ENCODE data around the gene CCDC7. TPM values are rescaled to one million over a fixed set of nuclear protein-coding genes. Genes with fewer than 3 reads are reported as not detected.

The CCDC7 gene
- total and polyA plus RNA-seq, 2 experiments from 2014 or later, result 2.2 TPM

GRCh38 chr10:32417911-32418547 lies 27.9 kb upstream of the CCDC7 start:
- H3K27me3 ChIP-seq (replicated peaks; ENCODE audit: insufficient read depth), result no peaks in the 10 kb centered on the region
- 45 to 48% methylated on average over 2 of the region's 2 CpGs for WGBS, 2 experiments (ENCODE audit: low coverage in 1 of 2, low lambda C conversion rate in 2 of 2, missing lambda C conversion rate in 2 of 2)
- peak overlapping the region; percentile 74 for H3K4me2 ChIP-seq (ENCODE audit: unreplicated experiment)
- no peak overlapping the region; the same call in 1 of the 2 replicates for H3K4me3 ChIP-seq
- H2AFZ ChIP-seq, result peak overlapping the region; percentile 59
- peaks cover 21% of the 10 kb centered on the region for H3F3A ChIP-seq (ENCODE audit: insufficient read depth)
- H3K4me1 ChIP-seq (ENCODE audit: insufficient read depth), result peaks cover 22% of the 10 kb centered on the region
- peak overlapping the region; percentile 22; the same call in 1 of the 2 replicates for H3K9ac ChIP-seq
- H4K20me1 ChIP-seq (ENCODE audit: insufficient read depth), result no peaks in the 10 kb centered on the region
- in situ Hi-C loops (cut with MboI), result no loop called here
- no peaks in the 10 kb centered on the region for H3K36me3 ChIP-seq (ENCODE audit: low read depth)
- DNase-seq, result peak; percentile 77
- H3K9me3 ChIP-seq (ENCODE audit: low read depth), result no peaks in the 10 kb centered on the region
- H3K27ac ChIP-seq, result peak overlapping the region; percentile 44
- H3K79me2 ChIP-seq (ENCODE audit: insufficient read depth), result no peaks in the 10 kb centered on the region
- TF ChIP-seq EZH2phosphoT487 (IDR thresholded peaks at IDR 0.05; ENCODE audit: insufficient read depth, low read depth), result no peak
- TF ChIP-seq EZH2 (IDR thresholded peaks at IDR 0.05; ENCODE audit: insufficient read depth, poor library complexity, severe bottlenecking), result no peak
- H3K9me2 ChIP-seq (ENCODE audit: insufficient read depth), result no peaks in the 10 kb centered on the region

GRCh38 chr10:32418572-32418971 lies 27.4 kb upstream of the CCDC7 start:
- 57 to 60% methylated on average over 3 of the region's 3 CpGs for WGBS, 2 experiments (ENCODE audit: low coverage in 1 of 2, low lambda C conversion rate in 2 of 2, missing lambda C conversion rate in 2 of 2)
- no peaks in the 10 kb centered on the region for H3K79me2 ChIP-seq (ENCODE audit: insufficient read depth)
- H3K9ac ChIP-seq, result no peak overlapping the region
- no peaks in the 10 kb centered on the region for H4K20me1 ChIP-seq (ENCODE audit: insufficient read depth)
- peaks cover 18% of the 10 kb centered on the region for H3K4me1 ChIP-seq (ENCODE audit: insufficient read depth)
- no peaks in the 10 kb centered on the region for H3K27me3 ChIP-seq (replicated peaks; ENCODE audit: insufficient read depth)
- no peak overlapping the region for H3K4me2 ChIP-seq (ENCODE audit: unreplicated experiment)
- no peaks in the 10 kb centered on the region for H3K9me2 ChIP-seq (ENCODE audit: insufficient read depth)
- H3K9me3 ChIP-seq (ENCODE audit: low read depth), result no peaks in the 10 kb centered on the region
- no peak overlapping the region for H2AFZ ChIP-seq
- no peaks in the 10 kb centered on the region for H3K36me3 ChIP-seq (ENCODE audit: low read depth)
- TF ChIP-seq EZH2phosphoT487 (IDR thresholded peaks at IDR 0.05; ENCODE audit: insufficient read depth, low read depth) (no peak), EZH2 (IDR thresholded peaks at IDR 0.05; ENCODE audit: insufficient read depth, poor library complexity, severe bottlenecking) (no peak)
- no peak for DNase-seq
- H3K27ac ChIP-seq, result no peak overlapping the region
- in situ Hi-C loops (cut with MboI), result no loop called here
- H3F3A ChIP-seq (ENCODE audit: insufficient read depth), result peaks cover 17% of the 10 kb centered on the region
- no peak overlapping the region for H3K4me3 ChIP-seq

DNA sequence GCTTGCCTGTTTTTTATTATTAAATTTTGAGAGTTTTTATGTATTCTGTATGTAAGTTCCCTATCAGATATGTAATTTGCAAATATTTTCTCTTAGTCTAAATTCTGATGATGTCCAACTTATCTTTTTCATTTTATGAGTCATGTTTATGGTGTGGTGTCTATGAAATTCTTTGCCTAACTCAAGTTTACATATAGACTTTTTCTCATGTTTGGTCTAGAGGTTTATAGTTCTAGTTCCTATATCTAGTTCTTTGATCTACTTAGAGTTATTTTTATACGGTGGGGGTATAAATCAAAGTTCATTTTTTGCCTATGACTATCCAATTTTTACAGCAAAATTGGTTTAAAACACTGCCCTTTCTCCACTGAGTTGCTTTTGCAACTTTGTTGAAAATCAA lies 26.3 kb upstream of the CCDC7 start:
- Histone ChIP-seq H3F3A (ENCODE audit: insufficient read depth) (peaks cover 10% of the 10 kb centered on the region), H3K27ac (no peak overlapping the region), H3K4me1 (ENCODE audit: insufficient read depth) (peaks cover 13% of the 10 kb centered on the region), H3K79me2 (ENCODE audit: insufficient read depth) (no peaks in the 10 kb centered on the region), H3K36me3 (ENCODE audit: low read depth) (no peaks in the 10 kb centered on the region), H2AFZ (no peak overlapping the region), H3K9ac (no peak overlapping the region), H4K20me1 (ENCODE audit: insufficient read depth) (no peaks in the 10 kb centered on the region), H3K9me3 (ENCODE audit: low read depth) (no peaks in the 10 kb centered on the region), H3K4me3 (no peak overlapping the region), H3K9me2 (ENCODE audit: insufficient read depth) (no peaks in the 10 kb centered on the region), H3K27me3 (replicated peaks; ENCODE audit: insufficient read depth) (no peaks in the 10 kb centered on the region), H3K4me2 (ENCODE audit: unreplicated experiment) (no peak overlapping the region)
- in situ Hi-C loops (cut with MboI), result no loop called here
- TF ChIP-seq EZH2 (IDR thresholded peaks at IDR 0.05; ENCODE audit: insufficient read depth, poor library complexity, severe bottlenecking), result no peak
- TF ChIP-seq EZH2phosphoT487 (IDR thresholded peaks at IDR 0.05; ENCODE audit: insufficient read depth, low read depth), result no peak
- WGBS, 2 experiments (ENCODE audit: low coverage in 1 of 2, low lambda C conversion rate in 2 of 2, missing lambda C conversion rate in 2 of 2), result 75 to 86% methylated on average over 1 of the region's 1 CpG
- no peak for DNase-seq

DNA sequence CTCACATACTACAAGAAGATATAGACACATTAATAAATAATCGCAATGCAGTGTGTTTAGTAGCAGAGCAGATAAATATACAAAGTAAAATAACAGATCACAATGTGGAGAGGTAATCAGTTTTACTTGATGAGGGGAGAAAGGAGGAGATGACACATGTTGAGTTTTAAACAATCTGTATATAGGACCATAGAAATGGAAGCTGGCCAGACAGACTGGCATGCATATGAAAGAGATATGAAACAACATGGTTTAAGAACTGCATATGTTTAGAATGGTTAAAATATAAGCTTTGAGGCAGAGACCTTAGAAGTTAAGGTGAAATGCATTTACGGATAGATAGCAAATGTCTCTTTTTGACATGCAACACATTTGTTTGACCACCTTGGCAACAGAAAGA lies 19.8 kb upstream of the CCDC7 start:
- H3K4me1 ChIP-seq (ENCODE audit: insufficient read depth), result no peaks in the 10 kb centered on the region
- H3K4me2 ChIP-seq (ENCODE audit: unreplicated experiment), result no peak overlapping the region
- H3K9me2 ChIP-seq (ENCODE audit: insufficient read depth), result no peaks in the 10 kb centered on the region
- H3K36me3 ChIP-seq (ENCODE audit: low read depth), result no peaks in the 10 kb centered on the region
- no peak overlapping the region for H3K27ac ChIP-seq
- H3K9me3 ChIP-seq (ENCODE audit: low read depth), result no peaks in the 10 kb centered on the region
- H3K27me3 ChIP-seq (replicated peaks; ENCODE audit: insufficient read depth), result no peaks in the 10 kb centered on the region
- no peaks in the 10 kb centered on the region for H4K20me1 ChIP-seq (ENCODE audit: insufficient read depth)
- no peaks in the 10 kb centered on the region for H3F3A ChIP-seq (ENCODE audit: insufficient read depth)
- no peak for TF ChIP-seq EZH2phosphoT487 (IDR thresholded peaks at IDR 0.05; ENCODE audit: insufficient read depth, low read depth)
- TF ChIP-seq EZH2 (IDR thresholded peaks at IDR 0.05; ENCODE audit: insufficient read depth, poor library complexity, severe bottlenecking), result no peak
- DNase-seq, result no peak
- no peak overlapping the region for H2AFZ ChIP-seq
- H3K9ac ChIP-seq, result no peak overlapping the region
- H3K4me3 ChIP-seq, result no peak overlapping the region
- WGBS, 2 experiments (ENCODE audit: low coverage in 1 of 2, low lambda C conversion rate in 2 of 2, missing lambda C conversion rate in 2 of 2), result 87 to 93% methylated on average over 2 of the region's 2 CpGs
- in situ Hi-C loops (cut with MboI), result no loop called here
- H3K79me2 ChIP-seq (ENCODE audit: insufficient read depth), result no peaks in the 10 kb centered on the region

Data from GM23248 (cell line).